Mesodermal cell (in vitro differentiated cells): ENCODE data around the gene MTM1.
A peak's percentile ranks its signal among the peaks of the same experiment; 100 is the strongest.

Experiments
- H3K27ac ChIP-seq: 2 replicates; pipeline ENCODE4 v1.7.0; 2013; ENCODE audit warnings: mild to moderate bottlenecking, low read depth, low read length, moderate library complexity; ENCODE audit not compliant: severe bottlenecking
- H3K36me3 ChIP-seq: 2 replicates; pipeline ENCODE4 v1.7.1; 2013; ENCODE audit warnings: mild to moderate bottlenecking, low read length, moderate library complexity; ENCODE audit not compliant: control insufficient read depth, insufficient read depth
- H3K4me1 ChIP-seq: one replicate; pipeline ENCODE4 v1.7.1; 2013; ENCODE audit warnings: mild to moderate bottlenecking, low read length; ENCODE audit not compliant: insufficient read depth, control insufficient read depth, poor library complexity, severe bottlenecking
- H3K4me3 ChIP-seq: 2 replicates; pipeline ENCODE4 v1.7.0; 2013; ENCODE audit warnings: low read length, control low read depth, mild to moderate bottlenecking; ENCODE audit not compliant: insufficient read depth, poor library complexity, severe bottlenecking; ENCODE audit errors: extremely low read depth
- H3K9me3 ChIP-seq: 2 replicates; pipeline ENCODE4 v1.7.1; 2013; ENCODE audit warnings: mild to moderate bottlenecking, low read length, moderate library complexity; ENCODE audit not compliant: control insufficient read depth
- WGBS, 2 experiments: methylation state at CpG; one replicate each; pipeline ENCODE4 v1.1.5; 2013; ENCODE audit warnings: missing lambda C conversion rate in 2 of 2; ENCODE audit not compliant: insufficient coverage in 2 of 2; 5-methylcytosine and 5-hydroxymethylcytosine counted together

Gene MTM1

GRCh38 chrX:150704030-150704613 lies 135.7 kb downstream of the MTM1 start:
- peaks cover 3% of the 10 kb centered on the region for H3K36me3 ChIP-seq
- WGBS, 2 experiments: no CpG with 5 or more reads among the region's 3 CpGs
- H3K9me3 ChIP-seq: no peaks in the 10 kb centered on the region
- no peak overlapping the region for H3K4me3 ChIP-seq
- H3K27ac ChIP-seq: peak overlapping the region; percentile 16
- peaks cover 9% of the 10 kb centered on the region for H3K4me1 ChIP-seq

- Histone ChIP-seq H3K27ac (no peak overlapping the region), H3K36me3 (peaks cover 5% of the 10 kb centered on the region), H3K4me1 (no peaks in the 10 kb centered on the region), H3K4me3 (no peak overlapping the region), H3K9me3 (no peaks in the 10 kb centered on the region)
These were observed 144.2 kb downstream of the MTM1 start for GRCh38 chrX:150712619-150713018.

- WGBS, 2 experiments: no CpG with 5 or more reads among the region's 3 CpGs
- Histone ChIP-seq H3K4me3 (no peak overlapping the region), H3K36me3 (no peaks in the 10 kb centered on the region), H3K4me1 (no peaks in the 10 kb centered on the region), H3K27ac (no peak overlapping the region), H3K9me3 (no peaks in the 10 kb centered on the region)
These were observed 146.8 kb downstream of the MTM1 start for GRCh38 chrX:150715184-150715583.

GRCh38 chrX:150719621-150720020 lies 151.2 kb downstream of the MTM1 start:
- Histone ChIP-seq H3K27ac (no peak overlapping the region), H3K4me3 (no peak overlapping the region)
- no CpG with 5 or more reads among the region's 4 CpGs for WGBS, 2 experiments

More at GRCh38 chrX:150719621-150720020, 151.2 kb downstream of the MTM1 start:
- Histone ChIP-seq H3K9me3 (no peaks in the 10 kb centered on the region), H3K36me3 (no peaks in the 10 kb centered on the region), H3K4me1 (no peaks in the 10 kb centered on the region)
